Stomach (tissue), 4 donors: ENCODE results near the gene SPATA6L.
A peak's percentile ranks its signal among the peaks of the same experiment; 100 is the strongest.

ENCODE experiments used
- POLR2A ChIP-seq, 4 donors: fragments of 450-650 bp; IDR thresholded peaks; one replicate each; pipeline ENCODE4 v1.6.1; 2016; ENCODE audit warnings: antibody characterized with exemption in 4 of 4, control low read depth in 2 of 4, mild to moderate bottlenecking in 1 of 4, moderate library complexity in 1 of 4
- TF ChIP-seq, protein P1 (sequence below), 7 experiments: fragments of 450-650 bp in 4 of 7; fragments of 200-600 bp in 3 of 7; sonication (generic) in 3 of 7; IDR thresholded peaks; one replicate each; pipeline ENCODE4 v1.5.1; 2016 to 2019; ENCODE audit warnings: antibody characterized with exemption in 7 of 7, control low read depth in 2 of 7, mild to moderate bottlenecking in 1 of 7

DNA sequence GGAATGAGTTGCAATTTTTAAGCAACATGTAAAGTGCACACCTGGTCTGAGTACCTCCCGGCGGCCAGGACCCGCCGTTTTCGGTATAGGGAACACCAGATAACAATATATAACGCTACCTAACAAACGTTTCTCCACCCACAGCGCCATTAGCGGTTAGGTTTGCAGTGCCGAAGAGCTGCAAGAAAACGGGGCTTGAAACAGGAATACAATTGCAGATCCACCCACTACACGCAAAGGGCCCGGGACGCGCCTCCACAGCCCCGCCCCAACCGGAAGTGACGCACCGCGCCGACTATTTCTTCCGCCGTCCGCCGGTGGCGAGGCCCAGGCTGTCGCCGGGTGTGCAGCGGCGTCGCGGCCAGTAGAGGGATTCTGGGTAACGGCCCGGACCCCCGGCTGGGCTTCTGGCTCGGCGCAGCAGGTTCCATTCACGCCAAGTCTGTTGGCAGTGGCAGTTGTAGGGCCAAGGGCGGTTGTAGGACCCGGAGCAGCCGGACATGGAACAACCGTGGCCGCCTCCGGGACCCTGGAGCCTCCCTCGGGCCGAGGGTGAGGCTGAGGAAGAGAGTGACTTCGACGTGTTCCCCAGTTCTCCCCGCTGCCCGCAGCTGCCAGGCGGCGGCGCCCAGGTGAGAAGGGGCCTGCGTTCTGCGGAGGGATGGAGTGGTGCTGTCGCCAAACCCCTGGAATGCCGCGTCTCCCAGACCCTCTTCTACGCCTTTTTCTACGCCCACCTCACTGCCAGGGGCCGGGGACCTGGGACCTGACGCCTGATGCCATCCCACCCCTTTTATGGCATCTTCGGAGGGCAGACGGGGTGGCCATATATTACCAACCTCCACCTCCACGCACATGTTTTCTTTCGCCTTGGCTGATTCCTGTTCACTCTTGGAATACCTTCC lies 13.2 kb upstream of the SPATA6L start, which contains the start of gene CDC37L1:
- TF ChIP-seq, protein P1, sequence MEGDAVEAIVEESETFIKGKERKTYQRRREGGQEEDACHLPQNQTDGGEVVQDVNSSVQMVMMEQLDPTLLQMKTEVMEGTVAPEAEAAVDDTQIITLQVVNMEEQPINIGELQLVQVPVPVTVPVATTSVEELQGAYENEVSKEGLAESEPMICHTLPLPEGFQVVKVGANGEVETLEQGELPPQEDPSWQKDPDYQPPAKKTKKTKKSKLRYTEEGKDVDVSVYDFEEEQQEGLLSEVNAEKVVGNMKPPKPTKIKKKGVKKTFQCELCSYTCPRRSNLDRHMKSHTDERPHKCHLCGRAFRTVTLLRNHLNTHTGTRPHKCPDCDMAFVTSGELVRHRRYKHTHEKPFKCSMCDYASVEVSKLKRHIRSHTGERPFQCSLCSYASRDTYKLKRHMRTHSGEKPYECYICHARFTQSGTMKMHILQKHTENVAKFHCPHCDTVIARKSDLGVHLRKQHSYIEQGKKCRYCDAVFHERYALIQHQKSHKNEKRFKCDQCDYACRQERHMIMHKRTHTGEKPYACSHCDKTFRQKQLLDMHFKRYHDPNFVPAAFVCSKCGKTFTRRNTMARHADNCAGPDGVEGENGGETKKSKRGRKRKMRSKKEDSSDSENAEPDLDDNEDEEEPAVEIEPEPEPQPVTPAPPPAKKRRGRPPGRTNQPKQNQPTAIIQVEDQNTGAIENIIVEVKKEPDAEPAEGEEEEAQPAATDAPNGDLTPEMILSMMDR (IDR thresholded peaks at IDR 0.05) = peak in 5 of 7 experiments; percentile 61 to 84 (median 79)
- peak in 2 of 4 donors; percentile 86 to 88 for TF ChIP-seq POLR2A (IDR thresholded peaks at IDR 0.05)
